GM12874 (cell line): ENCODE results near the gene PRDM15.

Source experiments
- CTCF ChIP-seq: IDR thresholded peaks from 2 replicates; pipeline ENCODE4 v1.5.1; 2011; ENCODE audit warnings: low read depth, mild to moderate bottlenecking, control low read depth, low read length, moderate library complexity; ENCODE audit not compliant: insufficient read depth

The PRDM15 gene

GRCh38 chr21:41923631-41924367 is 44.7 kb upstream of the PRDM15 start:
- no peak for TF ChIP-seq CTCF

- no peak for TF ChIP-seq CTCF
Measured at GRCh38 chr21:41923186-41923585, 44.0 kb upstream of the PRDM15 start.

GRCh38 chr21:41921021-41921420 is 41.9 kb upstream of the PRDM15 start:
- TF ChIP-seq CTCF: no peak

- TF ChIP-seq CTCF: no peak
Measured at GRCh38 chr21:41920476-41920875, 41.3 kb upstream of the PRDM15 start.

GRCh38 chr21:41919666-41920398 is 40.7 kb upstream of the PRDM15 start:
- TF ChIP-seq CTCF: no peak

- TF ChIP-seq CTCF: no peak
Measured at GRCh38 chr21:41918561-41919358, 39.6 kb upstream of the PRDM15 start.

- TF ChIP-seq CTCF: no peak
Measured at GRCh38 chr21:41917531-41917930, 38.4 kb upstream of the PRDM15 start.
